GM21447 (cell line): Measurements from ENCODE around the gene MAEA.

Experiments used
- ATAC-seq: cut with Tn5 transposase; IDR thresholded peaks from one replicate; pipeline ENCODE4 v1.9.1; 2021; ENCODE audit not compliant: unreplicated experiment

Gene MAEA

GRCh38 chr4:1289207-1290164 lies at the start of gene MAEA:
MAEA (plus strand) TSS chr4:1289891; CDS start chr4:1289914, 23 bp downstream.
- ATAC-seq = peak; percentile 94

GRCh38 chr4:1239950-1240307 lies 49.8 kb upstream of the MAEA start:
- ATAC-seq = no peak

GRCh38 chr4:1240721-1241465 lies 48.8 kb upstream of the MAEA start:
- ATAC-seq = no peak

GRCh38 chr4:1241466-1241935 lies 48.2 kb upstream of the MAEA start:
- ATAC-seq = no peak

GRCh38 chr4:1241936-1242505 lies 47.7 kb upstream of the MAEA start:
- no peak for ATAC-seq

GRCh38 chr4:1242506-1243450 lies 46.9 kb upstream of the MAEA start:
- ATAC-seq = no peak

- no peak for ATAC-seq
Observed at GRCh38 chr4:1243451-1244080, 46.1 kb upstream of the MAEA start.

- no peak for ATAC-seq
Observed at GRCh38 chr4:1244081-1244977, 45.4 kb upstream of the MAEA start.

- ATAC-seq = no peak
Observed at GRCh38 chr4:1244978-1245471, 44.7 kb upstream of the MAEA start.

- no peak for ATAC-seq
Observed at GRCh38 chr4:1245481-1246051, 44.1 kb upstream of the MAEA start.

- no peak for ATAC-seq
Observed at GRCh38 chr4:1246111-1246881, 43.4 kb upstream of the MAEA start.

- ATAC-seq = no peak
Observed at GRCh38 chr4:1246901-1247863, 42.5 kb upstream of the MAEA start.

- ATAC-seq = peak; percentile 7
Observed at GRCh38 chr4:1247864-1248244, 41.8 kb upstream of the MAEA start.

GRCh38 chr4:1248245-1249147 lies 41.2 kb upstream of the MAEA start, which contains the start of gene CTBP1:
CTBP1 (minus strand) TSS chr4:1249130; CDS start chr4:1241331, 7,799 bp downstream.
- ATAC-seq = peak; percentile 26

GRCh38 chr4:1249148-1249730 lies 40.5 kb upstream of the MAEA start:
- ATAC-seq = peak; percentile 38
